Tibial artery (tissue), 4 donors: Measurements from ENCODE around the gene RPL27.
A peak's percentile ranks its signal among the peaks of the same experiment; 100 is the strongest.

Experiments used
- DNase-seq, 2 donors: peaks; one replicate each; pipeline ENCODE4 v3.0.0-alpha.2; 2019
- H3K27ac ChIP-seq, 2 donors: fragments of 200-600 bp; sonication (generic) in 1 of 2; 1 replicate in 1 of 2; 2 replicates in 1 of 2; pipeline ENCODE4 v1.5.1; 2018 to 2019; ENCODE audit warnings: mild to moderate bottlenecking in 1 of 2
- H3K27me3 ChIP-seq, 2 donors: fragments of 200-600 bp; sonication (generic) in 1 of 2; one replicate each; pipeline versions ENCODE4 v1.5.1 to v1.6.0; 2016 to 2019
- H3K36me3 ChIP-seq, 3 donors: fragments of 200-600 bp; sonication (generic) in 2 of 3; one replicate each; pipeline ENCODE4 v1.5.1; 2016 to 2019; ENCODE audit warnings: mild to moderate bottlenecking in 2 of 3
- H3K4me1 ChIP-seq, 4 donors: fragments of 200-600 bp; sonication (generic) in 2 of 4; 1 replicate in 3 of 4; 2 replicates in 1 of 4; pipeline ENCODE4 v1.5.1; 2016 to 2019
- H3K4me3 ChIP-seq, 2 donors: fragments of 200-600 bp; sonication (generic) in 1 of 2; 1 replicate in 1 of 2; 2 replicates in 1 of 2; pipeline ENCODE4 v1.5.1; 2018 to 2019; ENCODE audit warnings: mild to moderate bottlenecking in 2 of 2
- H3K9me3 ChIP-seq, 3 donors: fragments of 200-600 bp; sonication (generic) in 1 of 3; one replicate each; pipeline ENCODE4 v1.5.1; 2016 to 2019
- intact Hi-C: fragments of 100-400 bp; cut with DNase I; formaldehyde crosslinking; loops from one replicate; pipeline ENCODE4 v1.15.0; 2023; ENCODE audit warnings: low total_unique reads
- TF ChIP-seq, protein P1 (sequence below), 2 experiments: fragments of 200-600 bp in 1 of 2; fragments of 450-650 bp in 1 of 2; IDR thresholded peaks; one replicate each; pipeline ENCODE4 v1.5.1; 2017 to 2019; ENCODE audit warnings: antibody characterized with exemption in 2 of 2, mild to moderate bottlenecking in 1 of 2, moderate library complexity in 1 of 2

Gene RPL27

DNA sequence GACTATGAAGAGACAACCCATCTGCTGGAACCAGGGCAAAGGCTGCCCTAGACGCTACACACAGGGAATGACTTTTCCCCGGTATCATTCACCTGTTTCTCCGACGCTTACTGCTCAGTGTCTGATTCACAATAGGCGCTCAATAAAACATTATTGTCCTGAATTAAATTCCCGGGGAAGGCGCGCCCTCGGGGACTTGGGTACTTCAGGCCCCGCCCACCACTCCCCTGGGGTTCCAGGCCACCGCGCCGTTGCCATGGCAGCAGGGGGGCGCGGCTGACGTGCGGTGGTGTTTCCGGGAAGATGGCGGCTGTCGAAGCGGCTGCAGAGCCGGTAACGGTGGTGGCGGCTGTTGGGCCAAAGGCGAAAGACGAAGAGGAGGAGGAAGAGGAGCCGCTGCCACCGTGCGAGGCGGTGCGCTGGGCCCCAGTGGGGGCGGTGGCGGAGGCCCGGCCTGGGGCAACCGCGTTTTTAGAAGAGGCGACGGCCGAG, 17.9 kb upstream of the RPL27 start, which contains the start of gene RUNDC1:
Gene RUNDC1, plus strand, starts transcription at position 292 of the 492 bp plus-strand sequence. Its CDS starts 12 bp downstream, at position 304.
- DNase-seq: peak; percentile 93 to 96
- intact Hi-C loops: no loop called here
- Histone ChIP-seq H3K4me3 (peak within 1 kb of the TSS; percentile 81 to 84), H3K36me3 (peaks cover 0 to 19% (median 4%) of the 10 kb centered on the region in 3 donors), H3K9me3 (no peaks in the 10 kb centered on the region), H3K27ac (peak within 1 kb of the TSS; percentile 72 to 74), H3K4me1 (peaks cover 4 to 28% (median 19%) of the 10 kb centered on the region in 4 donors), H3K27me3 (no peaks in the 10 kb centered on the region)
- TF ChIP-seq, protein P1, sequence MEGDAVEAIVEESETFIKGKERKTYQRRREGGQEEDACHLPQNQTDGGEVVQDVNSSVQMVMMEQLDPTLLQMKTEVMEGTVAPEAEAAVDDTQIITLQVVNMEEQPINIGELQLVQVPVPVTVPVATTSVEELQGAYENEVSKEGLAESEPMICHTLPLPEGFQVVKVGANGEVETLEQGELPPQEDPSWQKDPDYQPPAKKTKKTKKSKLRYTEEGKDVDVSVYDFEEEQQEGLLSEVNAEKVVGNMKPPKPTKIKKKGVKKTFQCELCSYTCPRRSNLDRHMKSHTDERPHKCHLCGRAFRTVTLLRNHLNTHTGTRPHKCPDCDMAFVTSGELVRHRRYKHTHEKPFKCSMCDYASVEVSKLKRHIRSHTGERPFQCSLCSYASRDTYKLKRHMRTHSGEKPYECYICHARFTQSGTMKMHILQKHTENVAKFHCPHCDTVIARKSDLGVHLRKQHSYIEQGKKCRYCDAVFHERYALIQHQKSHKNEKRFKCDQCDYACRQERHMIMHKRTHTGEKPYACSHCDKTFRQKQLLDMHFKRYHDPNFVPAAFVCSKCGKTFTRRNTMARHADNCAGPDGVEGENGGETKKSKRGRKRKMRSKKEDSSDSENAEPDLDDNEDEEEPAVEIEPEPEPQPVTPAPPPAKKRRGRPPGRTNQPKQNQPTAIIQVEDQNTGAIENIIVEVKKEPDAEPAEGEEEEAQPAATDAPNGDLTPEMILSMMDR (IDR thresholded peaks at IDR 0.05): no peak

DNA sequence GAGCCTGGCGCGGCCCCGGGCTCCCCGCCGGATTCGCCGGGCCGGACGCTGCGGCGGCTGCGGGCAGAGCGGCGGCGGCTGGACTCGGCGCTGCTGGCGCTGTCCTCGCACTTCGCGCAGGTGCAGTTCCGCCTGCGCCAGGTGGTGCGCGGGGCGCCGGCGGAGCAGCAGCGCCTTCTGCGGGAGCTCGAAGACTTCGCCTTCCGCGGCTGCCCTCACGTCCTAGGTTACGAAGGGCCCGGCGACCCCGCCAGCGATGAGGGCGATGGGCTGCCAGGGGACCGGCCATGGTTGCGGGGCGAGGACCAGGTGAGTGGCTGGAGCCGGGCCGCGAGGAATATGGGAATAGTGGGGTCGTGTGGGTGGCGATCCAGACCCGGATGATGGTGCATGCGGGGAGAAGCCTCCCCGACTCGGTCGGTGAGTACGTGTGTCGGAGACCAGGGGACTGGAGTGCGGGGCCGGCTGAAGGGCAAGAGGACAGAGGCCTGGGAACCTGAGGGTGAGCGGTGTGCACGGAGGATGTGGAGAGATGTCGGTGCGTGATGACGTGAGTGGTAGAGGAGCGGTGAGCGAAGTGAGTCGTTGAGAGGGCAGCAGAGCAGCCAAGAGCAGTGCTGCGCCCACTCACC, 17.3 kb upstream of the RPL27 start:
- no peak for DNase-seq
- Histone ChIP-seq H3K27me3 (no peaks in the 10 kb centered on the region), H3K36me3 (peaks cover 0 to 21% (median 6%) of the 10 kb centered on the region in 3 donors), H3K4me3 (peak overlapping the region; percentile 81 to 84), H3K27ac (peak overlapping the region; percentile 72 to 74), H3K9me3 (no peaks in the 10 kb centered on the region), H3K4me1 (peaks cover 4 to 28% (median 19%) of the 10 kb centered on the region in 4 donors)
- TF ChIP-seq, protein P1 (IDR thresholded peaks at IDR 0.05): no peak
- intact Hi-C loops: no loop called here

DNA sequence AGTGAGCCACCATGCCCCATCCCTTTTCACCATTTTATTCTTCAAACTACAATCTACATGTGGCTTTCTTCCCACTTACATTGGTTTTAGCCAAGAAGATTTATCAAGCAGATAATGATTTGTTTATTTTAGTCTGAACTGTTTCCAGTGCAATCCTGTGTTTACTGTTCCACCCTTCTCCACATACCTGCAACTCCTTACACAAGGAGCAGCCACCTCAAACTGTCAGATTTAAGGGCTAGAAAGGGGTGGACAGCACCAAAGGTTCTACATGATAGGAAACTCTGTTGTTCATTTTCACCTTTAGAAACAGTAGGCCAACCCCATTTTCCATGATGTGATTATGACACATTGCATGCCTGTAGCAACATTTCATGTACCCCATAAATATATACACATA, 16.0 kb upstream of the RPL27 start:
- H3K27me3 ChIP-seq: no peaks in the 10 kb centered on the region
- H3K36me3 ChIP-seq: peaks cover 6 to 35% (median 19%) of the 10 kb centered on the region in 3 donors
- H3K9me3 ChIP-seq: no peaks in the 10 kb centered on the region
- DNase-seq: no peak
- no peak overlapping the region for H3K27ac ChIP-seq
- H3K4me1 ChIP-seq: peaks cover 4 to 28% (median 19%) of the 10 kb centered on the region in 4 donors
- TF ChIP-seq, protein P1 (IDR thresholded peaks at IDR 0.05): no peak
- intact Hi-C loops: no loop called here
- H3K4me3 ChIP-seq: no peak overlapping the region

DNA sequence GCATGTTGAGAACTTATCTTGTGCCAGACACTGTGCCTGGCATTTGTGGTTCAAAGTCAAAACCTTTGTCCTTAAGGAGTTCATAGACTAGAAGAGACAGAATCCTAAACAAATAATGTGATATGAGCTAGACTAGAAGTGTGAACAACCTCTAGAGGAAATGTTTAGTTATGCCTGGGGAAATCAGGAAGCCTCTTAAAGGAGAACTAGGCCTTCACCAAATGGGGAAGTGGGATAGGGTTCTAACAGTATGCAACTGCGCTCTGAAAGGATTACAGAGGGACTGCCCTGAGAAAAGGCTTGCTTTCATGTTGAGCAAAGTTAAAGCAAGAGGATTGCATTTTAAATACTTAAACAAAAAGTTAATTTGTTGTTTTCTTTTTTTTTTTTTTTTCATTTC, 13.0 kb upstream of the RPL27 start:
- H3K4me3 ChIP-seq: no peak overlapping the region
- no peaks in the 10 kb centered on the region for H3K27me3 ChIP-seq
- intact Hi-C loops: no loop called here
- peaks cover 0 to 18% (median 10%) of the 10 kb centered on the region in 4 donors for H3K4me1 ChIP-seq
- DNase-seq: no peak
- peaks cover 36 to 65% (median 49%) of the 10 kb centered on the region in 3 donors for H3K36me3 ChIP-seq
- no peak overlapping the region for H3K27ac ChIP-seq
- no peaks in the 10 kb centered on the region for H3K9me3 ChIP-seq
- TF ChIP-seq, protein P1 (IDR thresholded peaks at IDR 0.05): no peak

DNA sequence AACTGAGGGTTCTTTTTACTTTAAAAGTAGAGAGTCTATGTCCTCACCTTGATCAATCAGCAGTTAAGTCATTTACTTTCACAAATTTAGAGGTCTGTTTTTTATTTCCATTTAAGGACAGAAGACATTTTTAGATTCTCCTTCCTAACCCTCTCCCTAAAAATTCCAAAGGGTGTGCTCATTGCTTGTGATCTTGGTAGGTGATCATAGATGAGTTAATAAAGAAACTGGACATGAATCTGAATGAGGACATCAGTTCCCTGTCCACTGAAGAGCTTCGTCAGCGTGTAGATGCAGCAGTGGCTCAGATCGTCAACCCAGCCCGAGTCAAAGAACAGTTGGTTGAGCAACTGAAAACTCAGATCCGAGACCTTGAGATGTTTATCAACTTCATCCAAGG, 9.1 kb upstream of the RPL27 start:
- intact Hi-C loops: no loop called here
- no peak for DNase-seq
- no peaks in the 10 kb centered on the region for H3K9me3 ChIP-seq
- TF ChIP-seq, protein P1 (IDR thresholded peaks at IDR 0.05): no peak
- peaks cover 52 to 96% (median 83%) of the 10 kb centered on the region in 3 donors for H3K36me3 ChIP-seq
- H3K27me3 ChIP-seq: no peaks in the 10 kb centered on the region
- no peak overlapping the region for H3K27ac ChIP-seq
- no peak overlapping the region for H3K4me3 ChIP-seq
- no peaks in the 10 kb centered on the region for H3K4me1 ChIP-seq
